ENCODE measurements around the gene KLHL13. TPM values are rescaled to one million over a fixed set of nuclear protein-coding genes. Genes with fewer than 3 reads are reported as not detected.
A peak's percentile ranks its signal among the peaks of the same experiment; 100 is the strongest.
"Not testable (repeated sequence)": the region's sequence is repeated elsewhere in the genome, so short reads cannot be mapped to it uniquely, and the experiment has no call there.

The KLHL13 gene
- 1.0 TPM for total RNA-seq

GRCh38 chrX:118116713-118117550 is at the start of gene KLHL13:
KLHL13 (minus strand) TSS chrX:118116810; CDS start chrX:118028473, 88,337 bp downstream.
- ATAC-seq (peak; percentile 89), DNase-seq (ENCODE audit: low spot score) (peak; percentile 49)

- DNase-seq (ENCODE audit: low spot score) (no peak), ATAC-seq (no peak)
Measured at GRCh38 chrX:118164138-118164537, 47.5 kb upstream of the KLHL13 start.

- ATAC-seq (peak; percentile 37), DNase-seq (ENCODE audit: low spot score) (no peak)
Measured at GRCh38 chrX:118156953-118157608, 40.5 kb upstream of the KLHL13 start.

GRCh38 chrX:118156254-118156952 is 39.8 kb upstream of the KLHL13 start:
- DNase-seq (ENCODE audit: low spot score): no peak
- peak; percentile 83 for ATAC-seq

- DNase-seq (ENCODE audit: low spot score) (no peak), ATAC-seq (no peak)
Measured at GRCh38 chrX:118153270-118153669, 36.7 kb upstream of the KLHL13 start.

DNA sequence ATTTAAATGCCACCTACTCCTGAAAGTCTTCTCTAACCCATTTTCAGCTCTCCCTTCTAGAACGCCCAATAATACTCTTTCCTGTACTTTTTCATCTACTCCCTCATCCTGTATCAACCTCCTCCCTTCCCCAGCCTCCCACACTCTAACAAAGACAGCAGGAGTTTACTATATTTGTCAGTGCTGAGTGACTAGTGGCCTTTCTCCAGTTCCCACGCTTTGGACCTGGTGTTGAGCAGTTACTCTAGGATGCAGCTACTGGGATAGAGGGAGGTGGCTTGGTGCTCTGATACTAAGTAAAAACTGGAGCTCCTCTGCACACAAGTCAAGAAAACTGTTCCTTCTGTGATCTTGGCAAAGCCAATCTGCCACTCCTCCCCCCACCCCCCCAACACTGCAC is 36.1 kb upstream of the KLHL13 start:
- DNase-seq (ENCODE audit: low spot score): no peak
- no peak for ATAC-seq

GRCh38 chrX:118148737-118149136 is 32.1 kb upstream of the KLHL13 start:
- ATAC-seq: no peak
- DNase-seq (ENCODE audit: low spot score): no peak

- not testable (repeated sequence) for DNase-seq (ENCODE audit: low spot score); ATAC-seq
Measured at GRCh38 chrX:118147771-118148170, 31.2 kb upstream of the KLHL13 start.

GRCh38 chrX:118143578-118143977 is 27.0 kb upstream of the KLHL13 start:
- DNase-seq (ENCODE audit: low spot score): no peak

DNA sequence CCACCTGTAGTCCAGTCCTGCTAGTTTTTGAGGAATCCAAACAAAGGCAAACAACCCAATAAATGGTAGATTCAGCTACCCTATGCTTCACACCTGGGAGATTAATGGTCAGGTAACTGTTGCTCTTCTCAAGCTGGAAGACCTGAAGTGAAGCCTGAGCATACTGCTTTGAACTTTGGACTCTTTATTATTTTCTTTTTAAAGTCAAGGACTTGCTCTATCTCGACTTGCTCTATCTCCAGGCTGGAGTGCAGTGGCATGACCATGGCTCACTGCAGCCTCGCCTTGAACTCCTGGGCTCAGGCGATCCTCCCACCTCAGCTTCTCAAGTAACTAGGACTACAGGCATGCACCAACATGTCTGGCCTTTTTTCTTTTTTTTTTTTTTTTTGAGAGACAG is 14.7 kb upstream of the KLHL13 start:
- DNase-seq (ENCODE audit: low spot score): no peak

More at GRCh38 chrX:118143578-118143977, 27.0 kb upstream of the KLHL13 start:
- ATAC-seq: no peak

GRCh38 chrX:118129681-118130080 is 13.1 kb upstream of the KLHL13 start:
- no peak for DNase-seq (ENCODE audit: low spot score)

More for the DNA sequence above, 14.7 kb upstream of the KLHL13 start:
- no peak for ATAC-seq

DNA sequence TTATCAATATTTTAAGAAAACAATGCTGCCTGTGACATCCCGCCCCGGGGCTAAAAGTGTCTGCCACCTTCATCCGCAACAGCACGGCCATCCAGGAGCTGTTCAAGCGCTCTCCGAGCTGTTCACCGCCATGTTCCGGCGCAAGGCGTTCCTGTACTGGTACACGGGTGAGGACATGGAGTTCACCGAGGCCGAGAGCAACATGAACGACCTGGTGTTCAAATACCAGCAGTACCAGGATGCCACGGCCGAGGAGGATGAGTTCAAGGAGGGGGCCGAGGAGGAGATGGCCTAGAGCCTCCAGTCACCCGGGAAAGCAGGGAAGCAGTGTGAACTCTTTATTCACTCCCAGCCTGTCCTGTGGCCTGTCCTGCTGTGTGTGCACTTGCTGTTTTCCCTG is 12.1 kb upstream of the KLHL13 start:
- ATAC-seq: no peak
- no peak for DNase-seq (ENCODE audit: low spot score)

More at GRCh38 chrX:118129681-118130080, 13.1 kb upstream of the KLHL13 start:
- no peak for ATAC-seq

- ATAC-seq (no peak), DNase-seq (ENCODE audit: low spot score) (no peak)
Measured at GRCh38 chrX:118126286-118126685, 9.7 kb upstream of the KLHL13 start.

GRCh38 chrX:118124243-118124642 is 7.6 kb upstream of the KLHL13 start:
- not testable (repeated sequence) for ATAC-seq; DNase-seq (ENCODE audit: low spot score)

- ATAC-seq (no peak), DNase-seq (ENCODE audit: low spot score) (no peak)
Measured at GRCh38 chrX:118117741-118118140, 1.1 kb upstream of the KLHL13 start.

DNA sequence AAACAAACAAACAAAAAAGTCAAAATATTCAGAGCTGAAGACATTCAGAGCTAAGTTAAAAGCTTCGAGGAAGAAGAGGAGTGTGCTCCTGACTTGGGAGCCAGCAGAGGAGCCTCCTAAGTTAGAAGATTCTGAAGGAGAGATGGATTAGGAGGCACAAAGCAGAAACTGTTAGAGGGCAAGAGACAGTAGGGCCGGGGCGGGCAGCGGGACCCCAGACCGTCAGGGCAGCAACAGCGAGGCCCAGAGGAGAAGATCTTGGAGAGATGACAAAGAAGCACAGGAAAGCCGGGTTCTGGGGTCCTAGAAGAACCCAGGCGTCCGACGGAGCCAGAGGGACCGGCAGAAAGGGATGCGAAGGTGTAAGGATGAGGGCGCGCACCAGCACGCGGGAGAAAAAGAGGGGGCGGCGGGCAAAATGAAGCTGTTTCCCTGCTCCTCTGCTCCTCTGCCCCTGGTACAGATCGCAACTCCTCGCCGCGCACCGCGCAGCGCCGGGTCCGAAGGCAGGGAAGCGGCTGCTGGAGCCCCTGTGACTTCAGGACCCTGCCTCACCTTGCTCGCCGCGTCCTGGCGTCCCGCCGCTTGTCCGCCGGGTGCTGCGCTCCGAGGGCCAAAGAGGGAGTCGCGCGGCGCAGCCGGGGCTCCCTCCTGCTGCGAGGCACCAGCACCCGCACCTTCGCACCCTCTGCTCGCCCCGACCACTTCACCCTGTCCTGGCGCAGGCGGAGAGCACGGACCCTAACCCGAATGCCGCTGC is 477 bp downstream of the KLHL13 start:
- DNase-seq (ENCODE audit: low spot score): no peak
- peak; percentile 79 for ATAC-seq

DNA sequence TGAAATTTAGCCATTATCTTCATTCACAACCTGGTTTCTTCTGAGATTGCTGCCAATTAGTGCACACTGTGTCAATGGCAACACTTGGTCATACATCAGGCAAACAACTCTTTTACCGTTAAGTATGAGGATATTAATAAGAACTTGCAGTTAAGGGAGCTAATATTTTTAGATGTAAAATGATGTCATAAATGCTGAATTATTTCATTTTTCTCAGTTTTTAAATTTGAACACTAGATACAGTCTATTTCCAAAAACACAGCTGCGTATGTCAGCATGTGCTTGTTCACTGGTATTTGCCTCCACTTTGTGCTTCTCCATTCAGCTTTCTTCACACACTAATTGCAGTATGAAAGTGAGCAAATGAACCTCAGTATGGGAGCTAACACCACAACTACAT is 1.6 kb downstream of the KLHL13 start:
- DNase-seq (ENCODE audit: low spot score) (no peak), ATAC-seq (no peak)

DNA sequence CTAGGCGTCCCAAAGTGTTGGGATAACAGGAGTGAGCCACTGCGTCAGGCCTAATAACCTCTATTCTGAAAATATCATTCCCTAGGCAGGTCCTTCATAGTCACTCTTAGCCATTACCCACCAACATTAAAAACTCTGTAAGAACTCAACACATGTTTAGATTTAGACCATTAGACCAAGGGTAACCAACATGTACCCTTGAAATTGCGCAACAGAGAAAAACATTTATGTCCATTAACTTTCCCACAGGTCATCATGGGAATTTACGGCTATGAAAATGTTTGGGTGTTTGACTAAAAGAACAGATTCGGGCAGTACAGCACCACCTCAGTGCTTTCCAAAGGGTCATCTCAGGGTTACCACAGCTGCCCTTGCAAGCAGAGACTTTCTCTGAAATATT is 7.5 kb downstream of the KLHL13 start:
- ATAC-seq: no peak
- no peak for DNase-seq (ENCODE audit: low spot score)

DNA sequence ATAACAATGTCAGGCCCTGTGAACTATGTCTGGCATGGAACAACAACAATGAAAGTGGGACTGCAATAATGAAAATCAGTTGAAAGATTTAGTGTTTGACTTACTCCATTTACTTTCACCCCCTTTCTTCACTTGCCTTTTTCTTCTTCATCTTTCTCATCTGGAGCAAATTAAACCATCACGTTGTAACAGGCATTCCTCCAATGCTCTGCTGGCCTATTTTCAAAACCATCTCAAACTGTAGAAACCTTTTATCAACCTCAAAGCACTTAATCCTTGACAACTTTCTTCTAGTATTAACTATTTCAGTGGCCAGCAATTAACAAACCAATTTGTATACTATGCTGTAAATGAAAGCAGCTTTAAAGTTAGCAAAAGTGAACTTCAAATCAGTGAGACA is 8.3 kb downstream of the KLHL13 start:
- ATAC-seq (no peak), DNase-seq (ENCODE audit: low spot score) (no peak)

DNA sequence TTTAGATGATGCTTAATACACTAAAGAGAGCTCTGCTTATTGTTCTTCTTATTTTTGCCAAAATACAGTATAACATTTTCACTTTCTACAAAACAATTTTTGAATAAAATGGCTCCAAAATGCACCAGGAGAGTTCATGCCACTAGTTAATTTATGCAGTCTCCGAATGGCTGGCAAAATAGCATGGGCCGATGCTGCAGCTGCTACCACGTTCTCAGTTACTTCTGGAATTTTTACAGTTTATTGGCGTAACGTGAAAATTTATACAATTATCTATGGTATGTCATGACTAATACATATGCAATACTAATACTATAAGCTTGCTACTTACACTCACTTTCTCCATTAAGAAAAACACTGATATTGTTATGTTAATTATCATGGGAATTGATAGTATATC is 16.5 kb downstream of the KLHL13 start:
- DNase-seq (ENCODE audit: low spot score): no peak

DNA sequence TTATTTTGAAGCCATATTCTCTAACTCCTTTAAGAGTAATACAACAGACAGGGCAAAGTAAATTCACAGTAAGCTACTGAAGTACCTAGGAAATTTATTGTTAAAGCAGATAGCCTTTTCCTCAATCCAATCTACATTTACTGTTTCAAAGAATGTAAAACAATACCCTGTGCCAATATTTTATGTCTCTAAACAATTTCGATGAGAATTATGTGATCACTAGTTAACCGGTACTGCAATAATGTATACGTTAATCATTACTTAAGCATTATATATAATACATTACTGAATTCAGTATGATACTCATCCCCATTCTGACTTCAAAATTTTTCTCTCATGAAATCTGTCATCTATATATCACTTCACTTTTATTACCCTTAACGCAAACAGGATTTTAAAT is 28.5 kb downstream of the KLHL13 start:
- ATAC-seq (no peak), DNase-seq (ENCODE audit: low spot score) (no peak)

More for the DNA sequence above, 16.5 kb downstream of the KLHL13 start:
- no peak for ATAC-seq
